ENCODE results near the gene SLC16A9.
"Not testable (repeated sequence)": the region's sequence is repeated elsewhere in the genome, so short reads cannot be mapped to it uniquely, and the experiment has no call there.

Gene SLC16A9

GRCh38 chr10:59674215-59674836, 35.3 kb downstream of the SLC16A9 start:
- Histone ChIP-seq H3K4me3 (ENCODE audit: low read depth, low read length) (no peak overlapping the region), H3K27ac (ENCODE audit: low read depth, low read length) (peak overlapping the region; percentile 24), H3K9me3 (ENCODE audit: control insufficient read depth, insufficient read depth, low read length) (no peaks in the 10 kb centered on the region), H3K27me3 (ENCODE audit: control insufficient read depth, insufficient read depth, low read length) (no peaks in the 10 kb centered on the region), H3K4me1 (ENCODE audit: control insufficient read depth, insufficient read depth, low read length) (peaks cover 13% of the 10 kb centered on the region), H3K9ac (ENCODE audit: low read depth, low read length) (no peak overlapping the region), H3K36me3 (ENCODE audit: control insufficient read depth, insufficient read depth, low read length) (peaks cover 46% of the 10 kb centered on the region)

- no peak overlapping the region for H3K4me3 ChIP-seq (ENCODE audit: low read depth, low read length)
- H3K27me3 ChIP-seq (ENCODE audit: control insufficient read depth, insufficient read depth, low read length): no peaks in the 10 kb centered on the region
- H3K9me3 ChIP-seq (ENCODE audit: control insufficient read depth, insufficient read depth, low read length): no peaks in the 10 kb centered on the region
- peaks cover 8% of the 10 kb centered on the region; the same call in 1 of the 2 replicates for H3K4me1 ChIP-seq (ENCODE audit: control insufficient read depth, insufficient read depth, low read length)
- H3K27ac ChIP-seq (ENCODE audit: low read depth, low read length): no peak overlapping the region
- H3K36me3 ChIP-seq (ENCODE audit: control insufficient read depth, insufficient read depth, low read length): peaks cover 40% of the 10 kb centered on the region
- no peak overlapping the region for H3K9ac ChIP-seq (ENCODE audit: low read depth, low read length)
These were observed 37.3 kb downstream of the SLC16A9 start for GRCh38 chr10:59672150-59672875.

GRCh38 chr10:59670269-59670668, 39.4 kb downstream of the SLC16A9 start:
- Histone ChIP-seq H3K36me3 (ENCODE audit: control insufficient read depth, insufficient read depth, low read length) (peaks cover 40% of the 10 kb centered on the region), H3K9me3 (ENCODE audit: control insufficient read depth, insufficient read depth, low read length) (no peaks in the 10 kb centered on the region), H3K27ac (ENCODE audit: low read depth, low read length) (no peak overlapping the region), H3K9ac (ENCODE audit: low read depth, low read length) (no peak overlapping the region), H3K4me3 (ENCODE audit: low read depth, low read length) (no peak overlapping the region), H3K27me3 (ENCODE audit: control insufficient read depth, insufficient read depth, low read length) (no peaks in the 10 kb centered on the region), H3K4me1 (ENCODE audit: control insufficient read depth, insufficient read depth, low read length) (peaks cover 8% of the 10 kb centered on the region; the same call in 1 of the 2 replicates)

GRCh38 chr10:59668096-59668495, 41.6 kb downstream of the SLC16A9 start:
- no peak overlapping the region for H3K4me3 ChIP-seq (ENCODE audit: low read depth, low read length)
- no peaks in the 10 kb centered on the region for H3K4me1 ChIP-seq (ENCODE audit: control insufficient read depth, insufficient read depth, low read length)
- no peaks in the 10 kb centered on the region for H3K9me3 ChIP-seq (ENCODE audit: control insufficient read depth, insufficient read depth, low read length)
- H3K27me3 ChIP-seq (ENCODE audit: control insufficient read depth, insufficient read depth, low read length): no peaks in the 10 kb centered on the region
- H3K9ac ChIP-seq (ENCODE audit: low read depth, low read length): no peak overlapping the region
- H3K27ac ChIP-seq (ENCODE audit: low read depth, low read length): no peak overlapping the region
- peaks cover 42% of the 10 kb centered on the region for H3K36me3 ChIP-seq (ENCODE audit: control insufficient read depth, insufficient read depth, low read length)

GRCh38 chr10:59666310-59666709, 43.3 kb downstream of the SLC16A9 start:
- Histone ChIP-seq H3K36me3 (ENCODE audit: control insufficient read depth, insufficient read depth, low read length) (peaks cover 25% of the 10 kb centered on the region; the same call in 1 of the 2 replicates), H3K27me3 (ENCODE audit: control insufficient read depth, insufficient read depth, low read length) (no peaks in the 10 kb centered on the region), H3K9me3 (ENCODE audit: control insufficient read depth, insufficient read depth, low read length) (no peaks in the 10 kb centered on the region), H3K4me3 (ENCODE audit: low read depth, low read length) (no peak overlapping the region), H3K4me1 (ENCODE audit: control insufficient read depth, insufficient read depth, low read length) (no peaks in the 10 kb centered on the region), H3K9ac (ENCODE audit: low read depth, low read length) (no peak overlapping the region), H3K27ac (ENCODE audit: low read depth, low read length) (no peak overlapping the region)

GRCh38 chr10:59663213-59663612, 46.4 kb downstream of the SLC16A9 start:
- not testable (repeated sequence) for H3K27me3 ChIP-seq (ENCODE audit: control insufficient read depth, insufficient read depth, low read length); H3K9me3 ChIP-seq (ENCODE audit: control insufficient read depth, insufficient read depth, low read length); H3K9ac ChIP-seq (ENCODE audit: low read depth, low read length); H3K27ac ChIP-seq (ENCODE audit: low read depth, low read length); H3K4me1 ChIP-seq (ENCODE audit: control insufficient read depth, insufficient read depth, low read length); H3K4me3 ChIP-seq (ENCODE audit: low read depth, low read length)
- H3K36me3 ChIP-seq (ENCODE audit: control insufficient read depth, insufficient read depth, low read length): peaks cover 12% of the 10 kb centered on the region; the same call in 1 of the 2 replicates

GRCh38 chr10:59657724-59658123, 51.9 kb downstream of the SLC16A9 start:
- no peak overlapping the region for H3K4me3 ChIP-seq (ENCODE audit: low read depth, low read length)
- H3K36me3 ChIP-seq (ENCODE audit: control insufficient read depth, insufficient read depth, low read length): peaks cover 11% of the 10 kb centered on the region
- no peaks in the 10 kb centered on the region for H3K27me3 ChIP-seq (ENCODE audit: control insufficient read depth, insufficient read depth, low read length)
- no peak overlapping the region for H3K27ac ChIP-seq (ENCODE audit: low read depth, low read length)
- peaks cover 17% of the 10 kb centered on the region for H3K4me1 ChIP-seq (ENCODE audit: control insufficient read depth, insufficient read depth, low read length)
- H3K9ac ChIP-seq (ENCODE audit: low read depth, low read length): no peak overlapping the region
- H3K9me3 ChIP-seq (ENCODE audit: control insufficient read depth, insufficient read depth, low read length): no peaks in the 10 kb centered on the region

GRCh38 chr10:59655309-59655708, 54.3 kb downstream of the SLC16A9 start:
- Histone ChIP-seq H3K9me3 (ENCODE audit: control insufficient read depth, insufficient read depth, low read length) (no peaks in the 10 kb centered on the region), H3K4me1 (ENCODE audit: control insufficient read depth, insufficient read depth, low read length) (peaks cover 17% of the 10 kb centered on the region), H3K27me3 (ENCODE audit: control insufficient read depth, insufficient read depth, low read length) (no peaks in the 10 kb centered on the region), H3K36me3 (ENCODE audit: control insufficient read depth, insufficient read depth, low read length) (peaks cover 19% of the 10 kb centered on the region), H3K9ac (ENCODE audit: low read depth, low read length) (no peak overlapping the region), H3K27ac (ENCODE audit: low read depth, low read length) (no peak overlapping the region), H3K4me3 (ENCODE audit: low read depth, low read length) (no peak overlapping the region)

- no peak overlapping the region for H3K4me3 ChIP-seq (ENCODE audit: low read depth, low read length)
- H3K9ac ChIP-seq (ENCODE audit: low read depth, low read length): no peak overlapping the region
- H3K4me1 ChIP-seq (ENCODE audit: control insufficient read depth, insufficient read depth, low read length): peaks cover 20% of the 10 kb centered on the region
- no peaks in the 10 kb centered on the region for H3K27me3 ChIP-seq (ENCODE audit: control insufficient read depth, insufficient read depth, low read length)
- no peaks in the 10 kb centered on the region for H3K9me3 ChIP-seq (ENCODE audit: control insufficient read depth, insufficient read depth, low read length)
- peaks cover 19% of the 10 kb centered on the region for H3K36me3 ChIP-seq (ENCODE audit: control insufficient read depth, insufficient read depth, low read length)
- no peak overlapping the region for H3K27ac ChIP-seq (ENCODE audit: low read depth, low read length)
These were observed 55.6 kb downstream of the SLC16A9 start for GRCh38 chr10:59654007-59654406.

GRCh38 chr10:59651902-59652301, 57.7 kb downstream of the SLC16A9 start:
- Histone ChIP-seq H3K27ac (ENCODE audit: low read depth, low read length) (no peak overlapping the region), H3K4me3 (ENCODE audit: low read depth, low read length) (no peak overlapping the region), H3K36me3 (ENCODE audit: control insufficient read depth, insufficient read depth, low read length) (peaks cover 14% of the 10 kb centered on the region), H3K27me3 (ENCODE audit: control insufficient read depth, insufficient read depth, low read length) (no peaks in the 10 kb centered on the region), H3K9ac (ENCODE audit: low read depth, low read length) (no peak overlapping the region), H3K9me3 (ENCODE audit: control insufficient read depth, insufficient read depth, low read length) (no peaks in the 10 kb centered on the region), H3K4me1 (ENCODE audit: control insufficient read depth, insufficient read depth, low read length) (peaks cover 11% of the 10 kb centered on the region)

GRCh38 chr10:59649606-59650346, 59.9 kb downstream of the SLC16A9 start:
- no peak overlapping the region for H3K9ac ChIP-seq (ENCODE audit: low read depth, low read length)
- no peaks in the 10 kb centered on the region for H3K27me3 ChIP-seq (ENCODE audit: control insufficient read depth, insufficient read depth, low read length)
- 0 out of 2 replicates have a peak, but pooled peaks cover 1% of the 10 kb centered on the region for H3K9me3 ChIP-seq (ENCODE audit: control insufficient read depth, insufficient read depth, low read length)
- H3K36me3 ChIP-seq (ENCODE audit: control insufficient read depth, insufficient read depth, low read length): peaks cover 14% of the 10 kb centered on the region
- H3K4me3 ChIP-seq (ENCODE audit: low read depth, low read length): no peak overlapping the region
- peaks cover 11% of the 10 kb centered on the region for H3K4me1 ChIP-seq (ENCODE audit: control insufficient read depth, insufficient read depth, low read length)
- H3K27ac ChIP-seq (ENCODE audit: low read depth, low read length): no peak overlapping the region
